ENCODE data around the gene DLGAP1.

GRCh38 chr18:3669376-3669775, 785.7 kb downstream of the DLGAP1 start:
- TF ChIP-seq CTCF (IDR thresholded peaks at IDR 0.05) (no peak), POLR2A (IDR thresholded peaks at IDR 0.05) (no peak)

All from right lobe of liver (tissue), 4 donors.